Large intestine (tissue), 12 donors: ENCODE results near the gene BEX1. TPM values are rescaled to one million over a fixed set of nuclear protein-coding genes. Genes with fewer than 3 reads are reported as not detected.
"Not testable (repeated sequence)": the region's sequence is repeated elsewhere in the genome, so short reads cannot be mapped to it uniquely, and the experiment has no call there.

Source experiments
- DNase-seq, 2 donors: peaks; one replicate each; pipeline versions ENCODE4 v3.0.0 to v3.0.0-alpha.2; 2013
- H3K27ac ChIP-seq: one replicate; pipeline ENCODE4 v1.5.1; 2013; ENCODE audit warnings: low read length
- H3K27me3 ChIP-seq: 2 replicates; pipeline ENCODE4 v1.6.1; 2013; ENCODE audit warnings: low read length; ENCODE audit not compliant: control insufficient read depth, insufficient read depth
- H3K36me3 ChIP-seq: 2 replicates; pipeline ENCODE4 v1.6.1; 2013; ENCODE audit warnings: low read length; ENCODE audit not compliant: control insufficient read depth, insufficient read depth
- H3K4me1 ChIP-seq: one replicate; pipeline ENCODE4 v1.6.1; 2013; ENCODE audit warnings: low read length; ENCODE audit not compliant: control insufficient read depth, insufficient read depth
- H3K4me3 ChIP-seq: one replicate; pipeline ENCODE4 v1.5.1; 2013; ENCODE audit warnings: low read length
- H3K9me3 ChIP-seq: one replicate; pipeline ENCODE4 v1.6.1; 2013; ENCODE audit warnings: mild to moderate bottlenecking, low read depth, low read length, moderate library complexity; ENCODE audit not compliant: control insufficient read depth
- WGBS: methylation state at CpG from one replicate; pipeline ENCODE4 v1.1.5; 2013; ENCODE audit warnings: low lambda C conversion rate; ENCODE audit not compliant: insufficient coverage; 5-methylcytosine and 5-hydroxymethylcytosine counted together
- long read RNA-seq, 11 donors: transcript quantifications; one replicate each; lab custom pipeline, GENCODE V29; 2026
- polyA plus RNA-seq: library from polyadenylated mRNA; unstranded; fragments of 120-200 nt; gene quantifications from one replicate; pipeline ENCODE4 v1.2.1, GENCODE V29; 2013

The BEX1 gene
- polyA plus RNA-seq, result 88.9 TPM
- long read RNA-seq, donor 1, transcript BEX1-201 (3 exons, 864 nt), result major isoform, 25 of 25 reads
- long read RNA-seq, donor 1, partial matches to known transcripts, result 0 of 25 reads
- long read RNA-seq, donor 1, other reads (novel, unspliced or antisense), result 0 of 25 reads
- long read RNA-seq, donor 2, transcript BEX1-201 (3 exons, 864 nt), result major isoform, 41 of 223 reads
- long read RNA-seq, donor 2, partial matches to known transcripts, result 171 of 223 reads
- long read RNA-seq, donor 2, other reads (novel, unspliced or antisense), result 11 of 223 reads
- long read RNA-seq, donor 3, transcript BEX1-201 (3 exons, 864 nt), result major isoform, 35 of 237 reads
- long read RNA-seq, donor 3, partial matches to known transcripts, result 192 of 237 reads
- long read RNA-seq, donor 3, other reads (novel, unspliced or antisense), result 10 of 237 reads
- long read RNA-seq, donor 4, partial matches to known transcripts, result 0 of 4 reads
- long read RNA-seq, donor 4, other reads (novel, unspliced or antisense), result 0 of 4 reads
- long read RNA-seq, donor 5, transcript BEX1-201 (3 exons, 864 nt), result major isoform, 25 of 93 reads
- long read RNA-seq, donor 5, partial matches to known transcripts, result 68 of 93 reads
- long read RNA-seq, donor 5, other reads (novel, unspliced or antisense), result 0 of 93 reads
- long read RNA-seq, donor 6, transcript BEX1-201 (3 exons, 864 nt), result major isoform, 58 of 149 reads
- long read RNA-seq, donor 6, partial matches to known transcripts, result 91 of 149 reads
- long read RNA-seq, donor 6, other reads (novel, unspliced or antisense), result 0 of 149 reads
- long read RNA-seq, donor 7, transcript BEX1-201 (3 exons, 864 nt), result major isoform, 24 of 24 reads
- long read RNA-seq, donor 7, partial matches to known transcripts, result 0 of 24 reads
- long read RNA-seq, donor 7, other reads (novel, unspliced or antisense), result 0 of 24 reads
- long read RNA-seq, donor 8, transcript BEX1-201 (3 exons, 864 nt), result major isoform, 51 of 393 reads
- long read RNA-seq, donor 8, partial matches to known transcripts, result 337 of 393 reads
- long read RNA-seq, donor 8, other reads (novel, unspliced or antisense), result 5 of 393 reads
- long read RNA-seq, donor 9, transcript BEX1-201 (3 exons, 864 nt), result major isoform, 29 of 160 reads
- long read RNA-seq, donor 9, partial matches to known transcripts, result 126 of 160 reads
- long read RNA-seq, donor 9, other reads (novel, unspliced or antisense), result 5 of 160 reads
- long read RNA-seq, donor 10, transcript BEX1-201 (3 exons, 864 nt), result major isoform, 42 of 532 reads
- long read RNA-seq, donor 10, partial matches to known transcripts, result 481 of 532 reads
- long read RNA-seq, donor 10, other reads (novel, unspliced or antisense), result 9 of 532 reads
- long read RNA-seq, donor 11, transcript BEX1-201 (3 exons, 864 nt), result major isoform, 20 of 45 reads
- long read RNA-seq, donor 11, partial matches to known transcripts, result 25 of 45 reads
- long read RNA-seq, donor 11, other reads (novel, unspliced or antisense), result 0 of 45 reads

DNA sequence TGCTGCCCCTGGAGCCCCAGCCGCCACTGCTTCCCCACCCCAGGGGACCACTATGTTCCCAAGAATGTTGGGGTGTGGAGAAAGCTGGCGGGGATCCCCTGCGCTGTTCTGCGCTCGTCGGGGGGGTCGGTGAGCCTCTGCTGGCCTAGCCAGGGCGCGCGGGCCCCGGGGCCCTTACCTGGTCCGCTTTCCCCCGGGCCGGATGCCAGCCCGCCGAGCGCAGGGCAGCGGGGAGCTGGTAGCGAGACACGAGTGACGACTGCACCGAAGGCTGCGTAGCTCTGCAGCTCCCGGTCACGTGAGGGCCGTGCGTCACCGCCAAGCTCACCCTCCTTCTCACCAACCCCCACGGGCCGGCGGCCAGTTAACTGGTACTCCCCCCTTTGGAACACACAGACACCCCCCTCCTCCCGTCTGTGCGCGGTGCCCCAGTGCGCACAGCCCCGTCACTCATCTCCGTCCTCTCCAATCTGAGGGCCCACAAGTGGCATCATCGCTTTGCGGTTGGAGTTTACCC lies at the start of gene BEX1:
Gene BEX1, minus strand, starts transcription at position 254 of the 517 bp plus-strand sequence. CDS start 897 bp downstream, outside the sequence.
- no CpG with 5 or more reads among the region's 39 CpGs for WGBS
- H3K4me3 ChIP-seq, result peak within 1 kb of the TSS; percentile 43
- no peaks in the 10 kb centered on the region for H3K4me1 ChIP-seq
- peak; percentile 52 to 71 for DNase-seq
- H3K27me3 ChIP-seq, result no peaks in the 10 kb centered on the region
- H3K9me3 ChIP-seq, result no peaks in the 10 kb centered on the region
- H3K36me3 ChIP-seq, result no peaks in the 10 kb centered on the region
- H3K27ac ChIP-seq, result peak within 1 kb of the TSS; percentile 51

GRCh38 chrX:103109497-103109896 lies 45.5 kb upstream of the BEX1 start:
- not testable (repeated sequence) for H3K27me3 ChIP-seq, H3K36me3 ChIP-seq, DNase-seq, H3K27ac ChIP-seq, H3K4me1 ChIP-seq, H3K9me3 ChIP-seq, H3K4me3 ChIP-seq
- no CpG with 5 or more reads among the region's 6 CpGs for WGBS

- Histone ChIP-seq H3K9me3 (peaks cover 9% of the 10 kb centered on the region), H3K27ac (no peak overlapping the region), H3K27me3 (no peaks in the 10 kb centered on the region), H3K4me3 (no peak overlapping the region), H3K36me3 (no peaks in the 10 kb centered on the region), H3K4me1 (no peaks in the 10 kb centered on the region)
- no peak for DNase-seq
- no CpG with 5 or more reads among the region's 4 CpGs for WGBS
These were observed 43.9 kb upstream of the BEX1 start for GRCh38 chrX:103107836-103108235.

GRCh38 chrX:103107227-103107737 lies 43.3 kb upstream of the BEX1 start:
- not testable (repeated sequence) for H3K27me3 ChIP-seq, H3K4me1 ChIP-seq, H3K27ac ChIP-seq, H3K4me3 ChIP-seq, DNase-seq, H3K36me3 ChIP-seq, H3K9me3 ChIP-seq
- WGBS, result no CpG with 5 or more reads among the region's 21 CpGs

DNA sequence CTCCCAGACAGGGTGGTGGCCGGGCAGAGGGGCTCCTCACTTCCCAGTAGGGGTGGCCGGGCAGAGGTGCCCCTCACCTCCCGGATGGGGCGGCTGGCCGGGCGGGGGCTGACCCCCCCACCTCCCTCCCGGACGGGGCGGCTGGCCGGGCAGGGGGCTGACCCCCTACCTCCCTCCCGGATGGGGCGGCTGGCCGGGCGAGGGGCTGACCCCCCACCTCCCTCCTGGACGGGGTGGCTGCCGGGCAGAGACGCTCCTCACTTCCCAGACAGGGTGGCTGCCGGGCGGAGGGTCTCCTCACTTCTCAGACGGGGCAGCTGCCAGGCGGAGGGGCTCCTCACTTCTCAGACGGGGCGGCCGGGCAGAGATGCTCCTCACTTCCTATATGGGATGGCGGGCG lies 40.4 kb upstream of the BEX1 start:
- WGBS, result no CpG with 5 or more reads among the region's 26 CpGs
- not testable (repeated sequence) for H3K36me3 ChIP-seq, H3K27ac ChIP-seq, H3K4me1 ChIP-seq, H3K9me3 ChIP-seq, DNase-seq, H3K4me3 ChIP-seq, H3K27me3 ChIP-seq

- DNase-seq, H3K36me3 ChIP-seq, H3K4me1 ChIP-seq, H3K27me3 ChIP-seq, H3K4me3 ChIP-seq, H3K27ac ChIP-seq, H3K9me3 ChIP-seq: not testable (repeated sequence)
- WGBS, result no CpG with 5 or more reads among the region's 2 CpGs
These were observed 39.9 kb upstream of the BEX1 start for GRCh38 chrX:103103866-103104265.

GRCh38 chrX:103101299-103102042 lies 37.5 kb upstream of the BEX1 start:
- H3K4me3 ChIP-seq, result no peak overlapping the region
- H3K27me3 ChIP-seq, result no peaks in the 10 kb centered on the region
- DNase-seq, result peak; percentile 16 to 61
- H3K36me3 ChIP-seq, result no peaks in the 10 kb centered on the region
- H3K27ac ChIP-seq, result peak overlapping the region; percentile 29
- peaks cover 2% of the 10 kb centered on the region for H3K4me1 ChIP-seq
- peaks cover 3% of the 10 kb centered on the region for H3K9me3 ChIP-seq
- WGBS, result no CpG with 5 or more reads among the region's 3 CpGs

GRCh38 chrX:103100484-103100883 lies 36.5 kb upstream of the BEX1 start:
- Histone ChIP-seq H3K4me1 (peaks cover 4% of the 10 kb centered on the region), H3K4me3 (no peak overlapping the region), H3K9me3 (peaks cover 3% of the 10 kb centered on the region), H3K36me3 (no peaks in the 10 kb centered on the region), H3K27ac (no peak overlapping the region), H3K27me3 (no peaks in the 10 kb centered on the region)
- no CpG with 5 or more reads among the region's 4 CpGs for WGBS
- no peak for DNase-seq

DNA sequence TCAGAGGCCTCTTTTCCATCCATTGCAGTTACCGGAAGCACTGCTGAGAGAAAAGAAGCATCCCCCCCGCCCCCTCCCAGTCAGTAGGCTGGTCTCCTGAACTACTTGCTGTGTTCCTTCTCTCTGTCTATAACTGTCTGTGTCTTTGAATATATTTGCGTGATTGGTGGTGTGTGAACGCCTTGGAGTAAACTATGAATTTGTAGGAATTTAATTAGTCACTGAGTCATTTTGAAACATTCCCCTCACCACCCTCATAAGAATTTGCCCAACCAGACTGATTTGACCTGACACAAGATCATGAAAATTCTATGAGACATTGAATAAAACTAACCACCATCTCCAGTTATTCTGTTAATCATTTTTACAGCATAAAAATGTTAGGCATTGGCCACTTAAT lies 35.7 kb upstream of the BEX1 start:
- Histone ChIP-seq H3K4me3 (no peak overlapping the region), H3K27ac (no peak overlapping the region), H3K36me3 (no peaks in the 10 kb centered on the region), H3K4me1 (peaks cover 4% of the 10 kb centered on the region), H3K27me3 (no peaks in the 10 kb centered on the region), H3K9me3 (no peaks in the 10 kb centered on the region)
- DNase-seq, result no peak
- no CpG with 5 or more reads among the region's 4 CpGs for WGBS
